Mesenchymal stem cell (in vitro differentiated cells and primary cell): ENCODE data around the gene AGXT.

Experiments used
- DNase-seq: peaks from one replicate; pipeline ENCODE4 v3.0.0-alpha.2; 2013
- H2AFZ ChIP-seq: one replicate; pipeline ENCODE4 v1.6.1; 2013; ENCODE audit warnings: low read depth, mild to moderate bottlenecking, control low read depth, inconsistent platforms, low read length, moderate library complexity
- H2AK5ac ChIP-seq: 2 replicates; pipeline ENCODE4 v1.6.1; 2013; ENCODE audit warnings: low read length, moderate library complexity, mild to moderate bottlenecking, inconsistent platforms; ENCODE audit not compliant: severe bottlenecking
- H2BK120ac ChIP-seq: one replicate; pipeline ENCODE4 v1.6.1; 2013; ENCODE audit warnings: low read depth, mild to moderate bottlenecking, inconsistent platforms, low read length, moderate library complexity
- H2BK12ac ChIP-seq, 2 experiments: one replicate each; pipeline ENCODE4 v1.6.1; 2013; ENCODE audit warnings: inconsistent platforms in 2 of 2, low read length in 2 of 2, mild to moderate bottlenecking in 2 of 2, moderate library complexity in 2 of 2, control low read depth in 1 of 2
- H2BK15ac ChIP-seq: one replicate; pipeline ENCODE4 v1.6.1; 2013; ENCODE audit warnings: mild to moderate bottlenecking, low read depth, inconsistent platforms; ENCODE audit not compliant: poor library complexity, severe bottlenecking
- H2BK5ac ChIP-seq: 2 replicates; pipeline ENCODE4 v1.6.1; 2013; ENCODE audit warnings: low read depth, mild to moderate bottlenecking, low read length, control low read depth, inconsistent platforms; ENCODE audit not compliant: poor library complexity, severe bottlenecking
- H3K14ac ChIP-seq, 2 experiments: one replicate each; pipeline ENCODE4 v1.6.1; 2013; ENCODE audit warnings: inconsistent platforms in 2 of 2, low read length in 2 of 2, control low read depth in 1 of 2, mild to moderate bottlenecking in 1 of 2, moderate library complexity in 1 of 2
- H3K18ac ChIP-seq, 2 experiments: one replicate each; pipeline ENCODE4 v1.6.1; 2013; ENCODE audit warnings: inconsistent platforms in 2 of 2, low read length in 2 of 2, control low read depth in 1 of 2, low read depth in 1 of 2, mild to moderate bottlenecking in 1 of 2
- H3K23ac ChIP-seq, 2 experiments: one replicate each; pipeline ENCODE4 v1.6.1; 2013; ENCODE audit warnings: inconsistent platforms in 2 of 2, low read length in 2 of 2, mild to moderate bottlenecking in 2 of 2, moderate library complexity in 2 of 2, control low read depth in 1 of 2
- H3K27ac ChIP-seq: 2 replicates; pipeline ENCODE4 v1.5.1; 2013; ENCODE audit warnings: mild to moderate bottlenecking, moderate library complexity, low read length, control low read depth, inconsistent platforms; ENCODE audit not compliant: poor library complexity, severe bottlenecking
- H3K27me3 ChIP-seq, 2 experiments: 2 replicates each; pipeline versions ENCODE4 v1.6.1 to v1.7.0; 2013; ENCODE audit warnings: low read length in 2 of 2, mild to moderate bottlenecking in 2 of 2, moderate library complexity in 2 of 2, control low read depth in 1 of 2, inconsistent platforms in 1 of 2; ENCODE audit not compliant: control insufficient read depth in 1 of 2, insufficient read depth in 1 of 2
- H3K36me3 ChIP-seq, 2 experiments: 2 replicates each; pipeline versions ENCODE4 v1.6.1 to v1.7.0; 2013; ENCODE audit warnings: low read length in 2 of 2, control low read depth in 1 of 2, inconsistent platforms in 1 of 2, low read depth in 1 of 2, mild to moderate bottlenecking in 1 of 2; ENCODE audit not compliant: insufficient read depth in 2 of 2, control insufficient read depth in 1 of 2
- H3K4ac ChIP-seq, 2 experiments: one replicate each; pipeline ENCODE4 v1.6.1; 2013; ENCODE audit warnings: inconsistent platforms in 2 of 2, low read length in 2 of 2, mild to moderate bottlenecking in 2 of 2, moderate library complexity in 2 of 2, control low read depth in 1 of 2, low read depth in 1 of 2
- H3K4me1 ChIP-seq: 2 replicates; pipeline ENCODE4 v1.6.1; 2013; ENCODE audit warnings: low read depth, low read length, control low read depth; ENCODE audit not compliant: control insufficient read depth, insufficient read depth
- H3K4me2 ChIP-seq: 2 replicates; pipeline ENCODE4 v1.6.1; 2013; ENCODE audit warnings: low read length, mild to moderate bottlenecking, inconsistent platforms; ENCODE audit not compliant: poor library complexity, severe bottlenecking
- H3K4me3 ChIP-seq, 2 experiments: 2 replicates each; pipeline versions ENCODE4 v1.5.1 to v1.7.0; 2013; ENCODE audit warnings: low read length in 2 of 2, mild to moderate bottlenecking in 2 of 2, control low read depth in 1 of 2, low read depth in 1 of 2; ENCODE audit not compliant: insufficient read depth in 1 of 2
- H3K79me1 ChIP-seq: replicated peaks from 2 replicates; pipeline ENCODE4 v1.6.1; 2013; ENCODE audit warnings: mild to moderate bottlenecking, control low read depth, low read length, inconsistent platforms; ENCODE audit not compliant: poor library complexity, severe bottlenecking
- H3K9ac ChIP-seq: 2 replicates; pipeline ENCODE4 v1.7.0; 2013; ENCODE audit warnings: mild to moderate bottlenecking, low read length, moderate library complexity
- H3K9me3 ChIP-seq: 2 replicates; pipeline ENCODE4 v1.7.0; 2013; ENCODE audit warnings: mild to moderate bottlenecking, low read length; ENCODE audit not compliant: control insufficient read depth
- H4K8ac ChIP-seq: one replicate; pipeline ENCODE4 v1.6.1; 2013; ENCODE audit warnings: inconsistent platforms, mild to moderate bottlenecking, low read length, moderate library complexity
- H4K91ac ChIP-seq: one replicate; pipeline ENCODE4 v1.6.1; 2013; ENCODE audit warnings: mild to moderate bottlenecking, low read length, inconsistent platforms
- WGBS: methylation state at CpG from one replicate; pipeline ENCODE4 v1.1.7; 2013; ENCODE audit warnings: mixed read lengths; 5-methylcytosine and 5-hydroxymethylcytosine counted together

The AGXT gene

GRCh38 chr2:240861547-240861946 is 7.1 kb upstream of the AGXT start:
- no peak overlapping the region for H3K4me3 ChIP-seq
- no peak overlapping the region for H3K14ac ChIP-seq
- H3K4me2 ChIP-seq = no peak overlapping the region
- no peaks in the 10 kb centered on the region for H3K36me3 ChIP-seq
- H4K91ac ChIP-seq = no peak overlapping the region
- no peak overlapping the region for H3K4ac ChIP-seq
- no peak overlapping the region for H2BK15ac ChIP-seq
- H2BK5ac ChIP-seq = no peak overlapping the region
- H3K9me3 ChIP-seq = no peaks in the 10 kb centered on the region
- no peak overlapping the region for H3K27ac ChIP-seq
- H3K9ac ChIP-seq = no peak overlapping the region
- H2AK5ac ChIP-seq = no peak overlapping the region
- peaks cover 44 to 51% of the 10 kb centered on the region in 2 experiments for H3K27me3 ChIP-seq
- peaks cover 3% of the 10 kb centered on the region for H3K4me1 ChIP-seq
- no peak overlapping the region for H3K23ac ChIP-seq
- H3K18ac ChIP-seq = no peak overlapping the region
- no peaks in the 10 kb centered on the region for H3K79me1 ChIP-seq
- no peak overlapping the region for H2AFZ ChIP-seq
- no peak overlapping the region for H2BK12ac ChIP-seq
- WGBS = 83% methylated on average over 1 of the region's 2 CpGs
- H4K8ac ChIP-seq = no peak overlapping the region
- no peak for DNase-seq
- H2BK120ac ChIP-seq = no peak overlapping the region

GRCh38 chr2:240864475-240864874 is 4.1 kb upstream of the AGXT start:
- WGBS = 71% methylated on average over 3 of the region's 3 CpGs
- Histone ChIP-seq H2BK5ac (no peak overlapping the region), H3K23ac (no peak overlapping the region), H3K18ac (no peak overlapping the region), H3K14ac (no peak overlapping the region), H3K9ac (no peak overlapping the region), H3K9me3 (no peaks in the 10 kb centered on the region), H3K4me1 (no peaks in the 10 kb centered on the region), H2BK12ac (no peak overlapping the region), H3K4ac (no peak overlapping the region), H3K4me3 (no peak overlapping the region), H3K27ac (no peak overlapping the region), H4K91ac (no peak overlapping the region), H4K8ac (no peak overlapping the region), H2BK120ac (no peak overlapping the region), H2AK5ac (no peak overlapping the region), H3K4me2 (no peak overlapping the region), H3K36me3 (no peaks in the 10 kb centered on the region), H3K27me3 (peaks cover 53 to 65% of the 10 kb centered on the region in 2 experiments), H2AFZ (no peak overlapping the region), H2BK15ac (no peak overlapping the region), H3K79me1 (no peaks in the 10 kb centered on the region)
- no peak for DNase-seq

DNA sequence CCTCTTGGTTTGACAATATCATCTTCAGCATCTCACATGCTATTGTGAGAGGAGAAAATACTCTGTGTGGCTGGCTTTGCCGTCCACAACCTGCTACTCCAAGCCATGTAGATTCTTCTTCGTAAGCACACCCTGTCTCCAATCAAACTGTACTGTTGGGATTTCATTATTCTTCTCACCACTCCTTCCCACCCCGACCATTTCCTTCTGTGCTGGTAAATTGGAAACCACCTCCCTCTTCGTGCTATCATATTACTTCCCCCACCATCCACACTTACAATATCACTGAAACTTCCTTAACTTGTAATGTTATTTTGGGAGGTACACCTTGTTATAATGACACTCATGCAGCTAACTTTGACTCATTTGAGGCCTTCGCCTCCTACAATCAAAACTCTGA is 3.2 kb upstream of the AGXT start:
- Histone ChIP-seq H2BK120ac (no peak overlapping the region), H2AFZ (peak overlapping the region; percentile 4), H2AK5ac (no peak overlapping the region), H3K27ac (no peak overlapping the region), H2BK12ac (no peak overlapping the region), H3K4ac (no peak overlapping the region), H4K91ac (no peak overlapping the region), H3K18ac (no peak overlapping the region), H3K23ac (no peak overlapping the region), H3K9ac (no peak overlapping the region), H4K8ac (no peak overlapping the region), H3K79me1 (no peaks in the 10 kb centered on the region), H3K4me2 (no peak overlapping the region), H3K9me3 (no peaks in the 10 kb centered on the region), H3K27me3 (peaks cover 59 to 62% of the 10 kb centered on the region in 2 experiments), H3K36me3 (no peaks in the 10 kb centered on the region), H2BK15ac (no peak overlapping the region), H3K4me1 (no peaks in the 10 kb centered on the region), H2BK5ac (no peak overlapping the region), H3K14ac (no peak overlapping the region), H3K4me3 (no peak overlapping the region)
- no peak for DNase-seq
- 88% methylated on average over 3 of the region's 5 CpGs for WGBS

GRCh38 chr2:240869109-240869955 is 708 bp downstream of the AGXT start:
- Histone ChIP-seq H3K18ac (no peak overlapping the region), H3K27ac (no peak overlapping the region), H2BK120ac (no peak overlapping the region), H2BK5ac (no peak overlapping the region), H3K4me2 (no peak overlapping the region), H3K9me3 (no peaks in the 10 kb centered on the region), H3K36me3 (no peaks in the 10 kb centered on the region), H3K79me1 (no peaks in the 10 kb centered on the region), H3K4ac (no peak overlapping the region), H3K4me1 (no peaks in the 10 kb centered on the region), H3K9ac (no peak overlapping the region), H2AK5ac (no peak overlapping the region), H2BK12ac (no peak overlapping the region), H4K91ac (no peak overlapping the region), H2AFZ (no peak overlapping the region), H3K27me3 (peaks cover 30 to 79% of the 10 kb centered on the region in 2 experiments), H3K4me3 (no peak overlapping the region), H3K23ac (no peak overlapping the region), H4K8ac (no peak overlapping the region), H3K14ac (no peak overlapping the region), H2BK15ac (no peak overlapping the region)
- DNase-seq = no peak
- WGBS = 83% methylated on average over 25 of the region's 25 CpGs
